GM20431 (cell line): ENCODE measurements around the gene PTPRD.

ENCODE experiments used
- in situ Hi-C: fragments of 300-500 bp; cut with MseI, MboI; formaldehyde crosslinking; loops from one replicate; pipeline ENCODE4 v1.15.0; 2020; ENCODE audit warnings: low sequenced_read_pairs; ENCODE audit not compliant: unreplicated experiment

The PTPRD gene

GRCh38 chr9:10274988-10275387 is 337.8 kb downstream of the PTPRD start:
- in situ Hi-C loops = no loop called here

DNA sequence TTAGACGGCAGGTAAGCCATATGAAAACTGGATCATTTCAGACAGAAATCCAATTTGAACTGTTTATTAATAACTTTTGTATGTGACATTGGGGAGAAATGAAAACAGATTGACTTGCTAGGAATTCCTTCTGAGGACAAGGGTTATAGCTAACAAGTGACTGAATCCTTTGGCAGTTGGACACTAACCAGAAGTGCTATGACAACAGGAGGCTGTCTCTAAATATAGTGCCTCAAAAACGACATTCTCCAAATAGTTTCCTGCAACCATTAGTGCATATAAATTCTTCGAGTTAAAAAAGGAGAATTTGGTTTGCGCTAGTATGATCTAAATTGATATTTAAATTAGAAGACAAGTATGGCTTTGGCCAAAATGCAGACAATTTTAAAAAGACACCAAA is 338.6 kb downstream of the PTPRD start:
- in situ Hi-C loops = no loop called here

GRCh38 chr9:10272830-10273229 is 340.0 kb downstream of the PTPRD start:
- in situ Hi-C loops = no loop called here

DNA sequence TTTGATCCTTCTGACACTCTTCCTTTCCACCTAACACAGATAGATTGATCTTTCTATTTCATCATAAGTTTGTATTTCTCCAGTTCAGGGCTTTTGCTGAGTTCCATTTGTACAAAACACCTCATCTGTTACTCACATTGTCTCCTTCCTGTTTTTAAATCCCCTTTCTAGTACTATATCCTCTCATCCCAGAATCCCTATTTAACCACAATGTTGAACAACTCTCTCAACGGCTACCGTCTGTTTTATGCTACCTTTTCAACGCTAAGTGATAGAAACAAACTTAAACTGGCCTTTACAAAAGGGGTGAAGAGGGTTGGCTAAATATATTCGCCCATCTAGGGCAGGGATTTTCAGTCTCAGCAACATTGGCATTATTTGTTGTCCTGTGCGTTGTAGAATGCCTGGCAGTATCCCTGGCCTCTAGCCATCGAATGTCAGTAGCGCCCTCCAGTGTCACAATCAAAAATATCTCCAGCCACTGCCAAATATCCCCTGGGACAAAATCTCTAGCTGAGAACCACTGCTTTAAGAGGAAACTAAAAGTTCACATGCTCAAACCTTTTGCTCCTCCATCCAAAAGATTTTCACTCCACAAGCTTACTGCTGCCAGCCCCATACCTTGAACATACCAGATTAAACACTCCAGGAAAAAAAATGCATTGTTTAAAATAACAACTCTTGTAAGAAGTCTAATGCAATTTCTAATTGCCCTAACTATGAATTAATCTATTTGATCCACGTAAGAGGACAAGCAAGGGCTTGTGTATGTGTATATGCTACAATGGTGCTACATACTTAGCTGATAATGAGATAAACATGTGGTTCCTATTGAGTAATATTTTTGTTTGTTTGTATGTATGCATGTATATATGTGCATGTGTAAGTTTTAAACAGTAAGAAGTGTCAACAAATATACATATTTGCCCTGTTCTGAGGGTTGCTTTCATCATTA is 344.0 kb downstream of the PTPRD start:
- in situ Hi-C loops = no loop called here

- in situ Hi-C loops = no loop called here
These were observed 347.6 kb downstream of the PTPRD start for GRCh38 chr9:10265153-10265631.

- in situ Hi-C loops = no loop called here
These were observed 352.3 kb downstream of the PTPRD start for GRCh38 chr9:10260501-10260900.

- in situ Hi-C loops = no loop called here
These were observed 353.1 kb downstream of the PTPRD start for GRCh38 chr9:10259668-10260067.

- in situ Hi-C loops = no loop called here
These were observed 357.0 kb downstream of the PTPRD start for GRCh38 chr9:10255758-10256157.

- in situ Hi-C loops = no loop called here
These were observed 358.5 kb downstream of the PTPRD start for GRCh38 chr9:10254338-10254737.

GRCh38 chr9:10253341-10253740 is 359.5 kb downstream of the PTPRD start:
- in situ Hi-C loops = no loop called here

GRCh38 chr9:10252174-10252573 is 360.6 kb downstream of the PTPRD start:
- in situ Hi-C loops = no loop called here

DNA sequence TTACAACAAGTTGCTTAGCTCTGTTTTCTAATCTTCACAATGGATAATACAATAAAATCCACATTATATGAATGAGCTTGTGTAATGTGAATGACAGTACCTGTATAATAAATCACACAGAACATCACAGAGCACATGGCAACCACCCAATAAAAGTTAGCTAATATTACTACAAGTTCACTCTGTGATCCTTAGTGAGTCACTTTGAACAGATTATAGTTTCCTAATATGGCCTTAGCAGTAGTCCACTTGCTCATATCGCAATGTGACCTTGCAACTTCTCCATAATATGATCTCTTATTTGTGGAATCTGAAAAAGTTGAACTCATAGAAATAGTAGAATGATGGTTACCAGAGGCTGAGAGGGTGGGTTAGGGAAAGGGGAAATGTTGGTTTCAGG is 361.3 kb downstream of the PTPRD start:
- in situ Hi-C loops = no loop called here

GRCh38 chr9:10250219-10250618 is 362.6 kb downstream of the PTPRD start:
- in situ Hi-C loops = no loop called here

DNA sequence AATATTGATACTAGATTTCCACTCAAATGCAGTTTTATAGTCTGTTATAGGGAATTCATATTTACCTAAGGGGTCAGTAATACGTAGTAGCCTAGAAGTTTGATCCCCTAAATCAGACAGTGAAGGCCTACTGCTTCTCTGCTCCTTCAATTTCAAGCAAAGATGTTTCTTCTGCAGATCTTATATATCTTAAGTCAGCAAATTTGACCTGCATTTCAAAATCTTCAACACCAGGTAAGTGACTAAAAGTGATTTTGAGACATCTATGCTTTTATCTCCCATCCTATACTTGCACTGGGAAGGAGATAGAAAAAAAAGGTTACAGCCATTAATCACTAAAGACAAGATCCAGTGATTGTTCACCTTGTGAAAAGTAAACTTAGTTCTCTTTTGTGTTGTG is 363.9 kb downstream of the PTPRD start:
- in situ Hi-C loops = no loop called here

- in situ Hi-C loops = no loop called here
These were observed 370.5 kb downstream of the PTPRD start for GRCh38 chr9:10242255-10242654.

GRCh38 chr9:10238087-10238486 is 374.7 kb downstream of the PTPRD start:
- in situ Hi-C loops = no loop called here

GRCh38 chr9:10237584-10237983 is 375.2 kb downstream of the PTPRD start:
- in situ Hi-C loops = no loop called here

- in situ Hi-C loops = no loop called here
These were observed 376.6 kb downstream of the PTPRD start for GRCh38 chr9:10236161-10236560.

DNA sequence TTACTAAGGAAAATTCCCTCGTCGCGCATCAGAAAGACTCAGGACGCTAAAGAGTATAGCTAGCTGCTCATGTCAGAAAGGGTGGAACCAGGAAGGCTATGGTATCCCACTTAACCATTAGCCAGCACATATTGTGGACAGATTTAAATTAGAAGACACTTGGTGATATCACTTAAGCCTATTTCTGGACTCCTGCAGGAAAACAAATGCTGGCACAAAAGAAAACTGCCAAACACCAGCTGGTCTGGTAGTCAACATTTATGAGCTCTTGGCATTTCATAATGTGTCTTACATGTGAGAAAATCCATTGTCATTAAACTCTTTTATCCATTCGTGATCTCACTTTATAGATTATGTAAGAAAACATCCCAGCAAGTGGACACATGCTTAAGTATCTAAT is 377.4 kb downstream of the PTPRD start:
- in situ Hi-C loops = no loop called here

DNA sequence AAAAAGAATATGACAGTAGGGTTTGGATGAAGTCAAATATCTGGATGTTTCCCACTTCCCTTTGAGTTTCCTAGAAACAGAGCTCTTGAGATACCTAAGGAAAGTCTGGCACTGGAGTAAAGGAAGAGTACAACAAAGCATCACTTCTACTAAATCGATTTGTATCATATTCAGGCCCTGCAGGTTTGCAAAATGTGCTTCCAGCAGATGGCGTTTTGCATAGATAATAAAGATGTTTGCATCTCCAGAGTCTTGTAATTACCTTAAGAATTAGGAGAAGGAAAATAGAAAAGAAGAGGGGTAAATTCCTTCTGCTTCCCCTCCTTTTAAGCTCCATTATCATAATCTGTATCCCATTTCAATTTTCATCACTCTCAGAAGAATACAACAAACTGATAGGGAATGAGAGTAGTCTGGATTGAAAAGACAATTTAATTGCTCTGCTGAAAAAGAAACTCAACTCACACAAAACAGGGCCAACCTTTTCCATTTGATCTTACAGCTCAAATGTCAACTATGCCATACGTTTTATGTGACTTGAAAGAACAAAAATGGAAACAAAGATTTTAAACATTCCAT is 380.4 kb downstream of the PTPRD start:
- in situ Hi-C loops = no loop called here

- in situ Hi-C loops = no loop called here
These were observed 382.3 kb downstream of the PTPRD start for GRCh38 chr9:10230512-10230911.
